ENCODE measurements around the gene SPHKAP.

Gene SPHKAP

DNA sequence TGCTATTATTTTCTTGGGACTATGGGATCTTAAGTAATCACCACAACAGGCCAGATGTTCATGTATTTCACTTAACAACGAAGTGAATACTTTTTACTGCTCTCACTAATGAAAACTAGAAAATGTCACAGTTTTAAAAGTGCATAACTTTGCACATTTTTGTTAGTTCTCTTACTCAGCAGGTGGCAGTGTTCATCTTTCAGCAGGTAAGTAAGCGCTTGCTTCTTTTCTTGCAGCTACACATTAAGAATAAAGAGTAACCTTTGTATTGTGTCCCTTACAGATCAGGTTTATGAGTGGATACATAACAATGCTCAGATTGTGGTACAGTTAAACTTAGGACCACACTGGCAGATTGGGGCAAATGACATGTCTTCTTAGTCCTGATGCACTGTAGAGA, 249.1 kb downstream of the SPHKAP start:
- Histone ChIP-seq H3K4me1 (ENCODE audit: control insufficient read depth in 5 of 5, insufficient read depth in 5 of 5, low read length in 5 of 5) (no peaks in the 10 kb centered on the region), H3K9me3 (ENCODE audit: control insufficient read depth in 5 of 5, low read length in 5 of 5) (peaks cover 0 to 9% (median 3%) of the 10 kb centered on the region in 5 donors), H3K9ac (ENCODE audit: low read length in 5 of 5) (no peak overlapping the region), H3K36me3 (ENCODE audit: control insufficient read depth in 5 of 5, insufficient read depth in 5 of 5, low read length in 5 of 5) (no peaks in the 10 kb centered on the region), H3K4me3 (ENCODE audit: low read depth in 1 of 5, low read length in 5 of 5) (no peak overlapping the region), H3K27me3 (ENCODE audit: control insufficient read depth in 5 of 5, insufficient read depth in 4 of 5, low read length in 5 of 5) (peaks cover 0 to 2% (median 0%) of the 10 kb centered on the region in 5 donors), H3K27ac (ENCODE audit: low read depth, low read length) (no peak overlapping the region)

DNA sequence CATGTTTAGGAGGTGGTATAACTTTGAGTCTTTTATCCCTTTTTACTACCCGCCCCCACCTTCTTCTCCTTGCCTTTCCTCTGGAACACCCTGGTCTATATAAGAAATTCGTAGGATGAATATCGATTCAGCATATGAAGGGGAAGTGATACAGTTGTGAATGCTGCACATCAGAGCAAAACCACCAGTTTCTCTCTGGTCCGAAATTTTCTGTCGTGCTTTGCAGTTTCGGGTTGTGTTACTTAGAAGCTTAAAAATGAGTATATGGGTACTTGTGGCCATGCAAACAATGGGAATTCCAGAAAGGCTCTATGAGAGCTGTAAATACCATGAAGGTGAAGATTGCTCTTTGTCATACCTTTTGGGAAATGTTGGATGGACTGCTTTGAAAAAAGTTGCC, 249.5 kb downstream of the SPHKAP start:
- Histone ChIP-seq H3K27me3 (ENCODE audit: control insufficient read depth in 5 of 5, insufficient read depth in 4 of 5, low read length in 5 of 5) (no peaks in the 10 kb centered on the region), H3K9me3 (ENCODE audit: control insufficient read depth in 5 of 5, low read length in 5 of 5) (peaks cover 0 to 13% (median 4%) of the 10 kb centered on the region in 5 donors), H3K4me1 (ENCODE audit: control insufficient read depth in 5 of 5, insufficient read depth in 5 of 5, low read length in 5 of 5) (no peaks in the 10 kb centered on the region), H3K36me3 (ENCODE audit: control insufficient read depth in 5 of 5, insufficient read depth in 5 of 5, low read length in 5 of 5) (no peaks in the 10 kb centered on the region), H3K9ac (ENCODE audit: low read length in 5 of 5) (no peak overlapping the region), H3K4me3 (ENCODE audit: low read depth in 1 of 5, low read length in 5 of 5) (no peak overlapping the region), H3K27ac (ENCODE audit: low read depth, low read length) (no peak overlapping the region)

Measured in subcutaneous abdominal adipose tissue (tissue), 5 donors.